ENCODE results near the gene KANSL1.
"Not testable (repeated sequence)": the region's sequence is repeated elsewhere in the genome, so short reads cannot be mapped to it uniquely, and the experiment has no call there.

The KANSL1 gene

GRCh38 chr17:46032909-46033308, 160.3 kb downstream of the KANSL1 start:
- no peak for DNase-seq

GRCh38 chr17:46031920-46032319, 161.3 kb downstream of the KANSL1 start:
- DNase-seq = no peak

- DNase-seq = no peak
These were observed 161.8 kb downstream of the KANSL1 start for GRCh38 chr17:46031440-46031839.

- DNase-seq = no peak
These were observed 162.5 kb downstream of the KANSL1 start for GRCh38 chr17:46030752-46031151.

- DNase-seq = no peak
These were observed 163.6 kb downstream of the KANSL1 start for GRCh38 chr17:46029627-46030026.

- DNase-seq = no peak
These were observed 164.2 kb downstream of the KANSL1 start for GRCh38 chr17:46028981-46029565.

GRCh38 chr17:46028374-46028773, 164.9 kb downstream of the KANSL1 start:
- no peak for DNase-seq

GRCh38 chr17:46027976-46028325, 165.3 kb downstream of the KANSL1 start:
- no peak for DNase-seq

- no peak for DNase-seq
These were observed 165.9 kb downstream of the KANSL1 start for GRCh38 chr17:46027048-46027975.

- no peak for DNase-seq
These were observed 166.8 kb downstream of the KANSL1 start for GRCh38 chr17:46026166-46027047.

- no peak for DNase-seq
These were observed 167.6 kb downstream of the KANSL1 start for GRCh38 chr17:46025510-46026165.

- DNase-seq = no peak
These were observed 168.2 kb downstream of the KANSL1 start for GRCh38 chr17:46025060-46025459.

GRCh38 chr17:46024590-46024989, 168.6 kb downstream of the KANSL1 start:
- DNase-seq = no peak

GRCh38 chr17:46023783-46024388, 169.3 kb downstream of the KANSL1 start:
- DNase-seq = no peak

- not testable (repeated sequence) for DNase-seq
These were observed 169.9 kb downstream of the KANSL1 start for GRCh38 chr17:46023366-46023765.

- no peak for DNase-seq
These were observed 172.2 kb downstream of the KANSL1 start for GRCh38 chr17:46020998-46021397.

- peak; percentile 52 for DNase-seq
These were observed 173.0 kb downstream of the KANSL1 start for GRCh38 chr17:46020023-46020761.

- DNase-seq = not testable (repeated sequence)
These were observed 173.8 kb downstream of the KANSL1 start for GRCh38 chr17:46019408-46019925.

- no peak for DNase-seq
These were observed 179.6 kb downstream of the KANSL1 start for GRCh38 chr17:46013502-46014165.

- DNase-seq = no peak
These were observed 180.1 kb downstream of the KANSL1 start for GRCh38 chr17:46013127-46013501.

Measured in activated CD4-positive, CD25-positive, alpha-beta regulatory T cell treated with anti-CD3 and anti-CD28 coated beads, Interleukin-2, amount 50 U/mL, for 72 hours (primary cell).